Measurements from ENCODE around the gene FLT3LG.

FLT3LG gene

DNA sequence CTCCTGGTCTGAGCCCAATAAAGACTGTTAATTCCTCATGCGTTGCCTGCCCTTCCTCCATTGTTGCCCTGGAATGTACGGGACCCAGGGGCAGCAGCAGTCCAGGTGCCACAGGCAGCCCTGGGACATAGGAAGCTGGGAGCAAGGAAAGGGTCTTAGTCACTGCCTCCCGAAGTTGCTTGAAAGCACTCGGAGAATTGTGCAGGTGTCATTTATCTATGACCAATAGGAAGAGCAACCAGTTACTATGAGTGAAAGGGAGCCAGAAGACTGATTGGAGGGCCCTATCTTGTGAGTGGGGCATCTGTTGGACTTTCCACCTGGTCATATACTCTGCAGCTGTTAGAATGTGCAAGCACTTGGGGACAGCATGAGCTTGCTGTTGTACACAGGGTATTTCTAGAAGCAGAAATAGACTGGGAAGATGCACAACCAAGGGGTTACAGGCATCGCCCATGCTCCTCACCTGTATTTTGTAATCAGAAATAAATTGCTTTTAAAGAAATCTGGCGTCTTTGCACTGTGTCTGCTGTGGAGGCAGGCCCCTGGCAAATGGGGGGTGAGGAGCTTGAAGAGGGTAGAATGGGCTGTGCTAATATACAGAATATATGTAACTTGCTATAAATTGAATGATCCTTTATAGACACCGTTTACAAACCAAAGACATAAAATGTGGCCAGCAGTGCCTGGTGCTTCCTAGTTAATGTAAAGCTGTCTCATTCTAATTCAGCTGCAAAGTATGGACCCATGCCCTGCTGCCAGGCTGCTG is 18.0 kb downstream of the FLT3LG start:
- H3K9me3 ChIP-seq (ENCODE audit: insufficient read depth, low read depth, low read length), result peaks cover 4% of the 10 kb centered on the region
- no peaks in the 10 kb centered on the region for H3K27me3 ChIP-seq (ENCODE audit: insufficient read depth, low read length)
- H4K8ac ChIP-seq (ENCODE audit: low read depth, low read length), result no peak overlapping the region
- H4K91ac ChIP-seq (ENCODE audit: low read depth, low read length), result no peak overlapping the region
- no peak overlapping the region for H2BK5ac ChIP-seq (ENCODE audit: low read depth, low read length, poor library complexity)
- DNase-seq, result no peak
- no peak overlapping the region for H3K27ac ChIP-seq (ENCODE audit: low read depth, low read length)
- H3K14ac ChIP-seq (ENCODE audit: low read length), result no peak overlapping the region
- H4K12ac ChIP-seq (ENCODE audit: low read depth, low read length), result no peak overlapping the region
- H2AK5ac ChIP-seq (ENCODE audit: low read length), result no peak overlapping the region
- peaks cover 24% of the 10 kb centered on the region for H3K79me2 ChIP-seq (ENCODE audit: control insufficient read depth, insufficient read depth, low read length, poor library complexity)
- no peak overlapping the region for H2AFZ ChIP-seq (ENCODE audit: insufficient read depth, low read length, poor library complexity)
- peaks cover 36 to 44% of the 10 kb centered on the region in 2 experiments for H3K36me3 ChIP-seq (ENCODE audit: control insufficient read depth in 1 of 2, insufficient read depth in 2 of 2, low read length in 2 of 2)
- no peak overlapping the region for H3K9ac ChIP-seq (ENCODE audit: low read length)
- H3K4me3 ChIP-seq (ENCODE audit: low read depth, low read length), result no peak overlapping the region
- no peak overlapping the region for H3K4me2 ChIP-seq (ENCODE audit: low read length)
- no peak overlapping the region for H3K4ac ChIP-seq (ENCODE audit: low read depth, low read length)
- H3K79me1 ChIP-seq (ENCODE audit: low read length), result peaks cover 19% of the 10 kb centered on the region
- no peak overlapping the region for H2BK12ac ChIP-seq (ENCODE audit: low read length)
- WGBS (ENCODE audit: extremely low coverage, insufficient coverage, insufficient read length), result no CpG with 5 or more reads among the region's 7 CpGs
- no peak overlapping the region for H3K18ac ChIP-seq (ENCODE audit: low read length)
- H3K23ac ChIP-seq (ENCODE audit: low read length), result no peak overlapping the region
- peaks cover 0 to 3% of the 10 kb centered on the region in 2 experiments for H3K4me1 ChIP-seq (ENCODE audit: control insufficient read depth in 1 of 2, insufficient read depth in 2 of 2, low read length in 2 of 2)
- no peak overlapping the region for H2BK120ac ChIP-seq (ENCODE audit: insufficient read depth, low read length, poor library complexity)

DNA sequence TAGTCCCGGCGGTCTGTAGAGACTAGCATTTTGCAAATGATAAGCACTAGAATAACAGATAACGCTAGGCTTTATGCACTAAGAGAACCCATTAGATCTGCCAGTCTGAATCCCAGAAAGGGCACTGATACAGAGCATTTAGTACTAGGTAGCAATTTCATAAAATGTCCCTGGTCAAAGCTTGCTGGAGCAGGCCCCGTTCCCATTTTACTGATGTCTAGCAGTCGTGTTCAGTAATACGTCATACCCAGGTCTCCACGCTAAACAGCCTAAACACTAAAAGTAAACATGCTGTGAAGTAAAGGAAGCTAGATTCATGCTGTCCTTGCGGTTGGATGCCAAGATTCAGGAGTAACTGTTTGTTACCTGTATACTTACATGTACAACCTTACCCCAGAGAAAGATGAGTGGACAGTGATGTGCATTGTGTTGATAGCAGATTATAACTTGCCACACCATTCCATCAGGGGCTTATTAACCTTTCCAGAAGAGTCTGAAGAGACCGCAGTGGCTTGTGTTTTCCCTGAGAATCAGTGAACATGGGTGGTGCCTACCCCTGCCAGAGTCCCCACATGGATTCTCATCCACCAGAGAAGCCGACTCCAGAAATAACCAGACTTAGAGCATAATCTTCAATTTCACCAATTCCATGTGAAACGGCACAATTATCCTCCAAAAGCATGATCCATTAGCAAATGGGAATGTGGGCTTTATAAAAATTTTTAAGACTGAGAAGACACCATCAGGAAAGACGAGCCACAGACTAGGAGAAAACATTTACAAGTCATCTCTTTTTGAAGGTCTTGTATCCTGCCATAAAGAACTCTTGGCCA is 18.8 kb downstream of the FLT3LG start:
- Histone ChIP-seq H2AFZ (ENCODE audit: insufficient read depth, low read length, poor library complexity) (no peak overlapping the region), H3K27ac (ENCODE audit: low read depth, low read length) (no peak overlapping the region), H3K4me1 (ENCODE audit: control insufficient read depth in 1 of 2, insufficient read depth in 2 of 2, low read length in 2 of 2) (peaks cover 2 to 9% of the 10 kb centered on the region in 2 experiments), H2BK5ac (ENCODE audit: low read depth, low read length, poor library complexity) (no peak overlapping the region), H3K27me3 (ENCODE audit: insufficient read depth, low read length) (no peaks in the 10 kb centered on the region), H2BK12ac (ENCODE audit: low read length) (no peak overlapping the region), H3K14ac (ENCODE audit: low read length) (no peak overlapping the region), H4K91ac (ENCODE audit: low read depth, low read length) (no peak overlapping the region), H3K4me2 (ENCODE audit: low read length) (no peak overlapping the region), H3K79me1 (ENCODE audit: low read length) (peaks cover 14% of the 10 kb centered on the region), H3K9me3 (ENCODE audit: insufficient read depth, low read depth, low read length) (peaks cover 4% of the 10 kb centered on the region), H3K4ac (ENCODE audit: low read depth, low read length) (no peak overlapping the region), H4K8ac (ENCODE audit: low read depth, low read length) (no peak overlapping the region), H3K79me2 (ENCODE audit: control insufficient read depth, insufficient read depth, low read length, poor library complexity) (peaks cover 22% of the 10 kb centered on the region), H3K36me3 (ENCODE audit: control insufficient read depth in 1 of 2, insufficient read depth in 2 of 2, low read length in 2 of 2) (peaks cover 44 to 51% of the 10 kb centered on the region in 2 experiments), H3K4me3 (ENCODE audit: low read depth, low read length) (no peak overlapping the region), H3K9ac (ENCODE audit: low read length) (no peak overlapping the region), H2AK5ac (ENCODE audit: low read length) (no peak overlapping the region), H3K23ac (ENCODE audit: low read length) (no peak overlapping the region), H4K12ac (ENCODE audit: low read depth, low read length) (no peak overlapping the region), H3K18ac (ENCODE audit: low read length) (no peak overlapping the region), H2BK120ac (ENCODE audit: insufficient read depth, low read length, poor library complexity) (no peak overlapping the region)
- WGBS (ENCODE audit: extremely low coverage, insufficient coverage, insufficient read length), result no CpG with 5 or more reads among the region's 12 CpGs
- peak in 1 of 2 donors; percentile 48 for DNase-seq

- Histone ChIP-seq H3K4me1 (ENCODE audit: control insufficient read depth in 1 of 2, insufficient read depth in 2 of 2, low read length in 2 of 2) (peaks cover 2 to 8% of the 10 kb centered on the region in 2 experiments), H3K23ac (ENCODE audit: low read length) (no peak overlapping the region), H4K12ac (ENCODE audit: low read depth, low read length) (peak overlapping the region; percentile 88), H2AK5ac (ENCODE audit: low read length) (peak overlapping the region; percentile 63), H3K4ac (ENCODE audit: low read depth, low read length) (peak overlapping the region; percentile 94), H4K91ac (ENCODE audit: low read depth, low read length) (peak overlapping the region; percentile 95), H3K79me2 (ENCODE audit: control insufficient read depth, insufficient read depth, low read length, poor library complexity) (peaks cover 9% of the 10 kb centered on the region), H2AFZ (ENCODE audit: insufficient read depth, low read length, poor library complexity) (no peak overlapping the region), H3K9ac (ENCODE audit: low read length) (peak overlapping the region; percentile 98), H3K36me3 (ENCODE audit: control insufficient read depth in 1 of 2, insufficient read depth in 2 of 2, low read length in 2 of 2) (peaks cover 35 to 46% of the 10 kb centered on the region in 2 experiments), H4K8ac (ENCODE audit: low read depth, low read length) (peak overlapping the region; percentile 92), H2BK120ac (ENCODE audit: insufficient read depth, low read length, poor library complexity) (peak overlapping the region; percentile 79), H2BK5ac (ENCODE audit: low read depth, low read length, poor library complexity) (peak overlapping the region; percentile 86), H3K27me3 (ENCODE audit: insufficient read depth, low read length) (no peaks in the 10 kb centered on the region), H3K4me2 (ENCODE audit: low read length) (peak overlapping the region; percentile 94), H3K27ac (ENCODE audit: low read depth, low read length) (peak overlapping the region; percentile 74), H3K9me3 (ENCODE audit: insufficient read depth, low read depth, low read length) (no peaks in the 10 kb centered on the region), H2BK12ac (ENCODE audit: low read length) (no peak overlapping the region), H3K18ac (ENCODE audit: low read length) (peak overlapping the region; percentile 59), H3K4me3 (ENCODE audit: low read depth, low read length) (peak overlapping the region; percentile 81), H3K14ac (ENCODE audit: low read length) (peak overlapping the region; percentile 85), H3K79me1 (ENCODE audit: low read length) (peaks cover 9% of the 10 kb centered on the region)
- no CpG with 5 or more reads among the region's 11 CpGs for whole genome bisulfite sequencing (ENCODE audit: extremely low coverage, insufficient coverage, insufficient read length)
- no peak for DNase-seq
These were observed 22.6 kb downstream of the FLT3LG start for GRCh38 chr19:49496574-49497008.

- peak overlapping the region; percentile 88 for H4K12ac ChIP-seq (ENCODE audit: low read depth, low read length)
- no CpG with 5 or more reads among the region's 22 CpGs for WGBS (ENCODE audit: extremely low coverage, insufficient coverage, insufficient read length)
- DNase-seq, result peak; percentile 55 to 62
- H2AK5ac ChIP-seq (ENCODE audit: low read length), result peak overlapping the region; percentile 55
- H3K79me2 ChIP-seq (ENCODE audit: control insufficient read depth, insufficient read depth, low read length, poor library complexity), result peaks cover 9% of the 10 kb centered on the region
- H3K23ac ChIP-seq (ENCODE audit: low read length), result no peak overlapping the region
- H3K18ac ChIP-seq (ENCODE audit: low read length), result no peak overlapping the region
- peak overlapping the region; percentile 94 for H3K4ac ChIP-seq (ENCODE audit: low read depth, low read length)
- peak overlapping the region; percentile 95 for H4K91ac ChIP-seq (ENCODE audit: low read depth, low read length)
- peak overlapping the region; percentile 94 for H3K4me2 ChIP-seq (ENCODE audit: low read length)
- H4K8ac ChIP-seq (ENCODE audit: low read depth, low read length), result peak overlapping the region; percentile 92
- H3K4me3 ChIP-seq (ENCODE audit: low read depth, low read length), result peak overlapping the region; percentile 81
- no peak overlapping the region for H2BK120ac ChIP-seq (ENCODE audit: insufficient read depth, low read length, poor library complexity)
- H3K4me1 ChIP-seq (ENCODE audit: control insufficient read depth in 1 of 2, insufficient read depth in 2 of 2, low read length in 2 of 2), result peaks cover 2 to 8% of the 10 kb centered on the region in 2 experiments
- no peak overlapping the region for H2BK12ac ChIP-seq (ENCODE audit: low read length)
- peak overlapping the region; percentile 86 for H2BK5ac ChIP-seq (ENCODE audit: low read depth, low read length, poor library complexity)
- H3K27me3 ChIP-seq (ENCODE audit: insufficient read depth, low read length), result no peaks in the 10 kb centered on the region
- peaks cover 30 to 40% of the 10 kb centered on the region in 2 experiments for H3K36me3 ChIP-seq (ENCODE audit: control insufficient read depth in 1 of 2, insufficient read depth in 2 of 2, low read length in 2 of 2)
- H3K9ac ChIP-seq (ENCODE audit: low read length), result peak overlapping the region; percentile 98
- H3K79me1 ChIP-seq (ENCODE audit: low read length), result peaks cover 9% of the 10 kb centered on the region
- peak overlapping the region; percentile 85 for H3K14ac ChIP-seq (ENCODE audit: low read length)
- H3K9me3 ChIP-seq (ENCODE audit: insufficient read depth, low read depth, low read length), result no peaks in the 10 kb centered on the region
- H2AFZ ChIP-seq (ENCODE audit: insufficient read depth, low read length, poor library complexity), result no peak overlapping the region
- H3K27ac ChIP-seq (ENCODE audit: low read depth, low read length), result peak overlapping the region; percentile 74
These were observed 23.2 kb downstream of the FLT3LG start for GRCh38 chr19:49497047-49497788.
